NCI-H2029 (cell line): ENCODE results near the gene SLX9.
"Not testable (repeated sequence)": the region's sequence is repeated elsewhere in the genome, so short reads cannot be mapped to it uniquely, and the experiment has no call there.

Experiments
- DNase-seq: peaks from one replicate; lab custom pipeline; 2025; lab: John Stamatoyannopoulos, UW

Gene SLX9

DNA sequence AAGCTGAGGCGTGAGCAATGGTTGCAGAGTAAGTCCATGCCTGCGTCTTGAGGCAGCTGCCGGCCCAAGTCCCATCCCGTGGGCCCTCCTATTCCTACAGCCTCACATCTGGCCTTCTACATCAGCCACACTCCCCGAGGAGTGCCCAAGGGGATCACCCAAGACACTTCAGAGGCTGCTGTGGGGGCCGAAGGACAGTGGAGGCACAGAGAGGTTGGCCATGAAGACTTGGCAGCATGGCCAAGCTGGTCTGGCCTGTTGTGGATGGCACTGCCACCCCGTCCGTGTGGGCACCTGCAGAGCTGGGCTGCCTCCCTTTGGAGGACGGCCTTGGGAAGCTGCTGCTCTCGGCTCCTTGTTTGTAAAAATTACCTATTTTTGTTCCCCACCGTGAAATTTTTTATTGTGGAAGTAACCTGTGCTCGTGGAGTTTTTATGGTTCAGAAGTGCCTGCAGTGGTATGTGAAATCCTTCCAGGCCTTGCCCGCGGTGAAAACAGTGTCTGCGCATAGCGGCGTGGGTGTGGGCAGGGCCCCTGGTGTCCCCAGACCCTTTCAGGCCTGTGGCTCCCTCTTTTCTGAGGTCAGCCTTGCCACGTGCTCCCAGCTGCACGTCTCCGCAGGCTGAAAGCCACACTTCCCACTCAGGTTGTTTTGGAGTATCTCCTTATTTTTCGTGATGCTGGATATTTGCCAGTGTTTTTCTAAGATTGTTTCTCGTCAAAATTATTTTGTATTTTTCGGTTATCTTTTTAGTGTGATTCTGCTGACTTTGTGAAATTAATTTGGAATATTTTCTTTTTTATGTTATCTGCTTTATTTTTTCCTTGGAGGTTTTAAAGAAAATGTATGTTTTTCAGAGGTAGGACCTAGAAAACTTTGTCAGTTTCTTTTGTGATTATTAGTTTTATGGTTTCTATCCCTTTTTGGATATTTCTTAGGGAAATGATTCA is 20.6 kb downstream of the SLX9 start:
- no peak for DNase-seq

DNA sequence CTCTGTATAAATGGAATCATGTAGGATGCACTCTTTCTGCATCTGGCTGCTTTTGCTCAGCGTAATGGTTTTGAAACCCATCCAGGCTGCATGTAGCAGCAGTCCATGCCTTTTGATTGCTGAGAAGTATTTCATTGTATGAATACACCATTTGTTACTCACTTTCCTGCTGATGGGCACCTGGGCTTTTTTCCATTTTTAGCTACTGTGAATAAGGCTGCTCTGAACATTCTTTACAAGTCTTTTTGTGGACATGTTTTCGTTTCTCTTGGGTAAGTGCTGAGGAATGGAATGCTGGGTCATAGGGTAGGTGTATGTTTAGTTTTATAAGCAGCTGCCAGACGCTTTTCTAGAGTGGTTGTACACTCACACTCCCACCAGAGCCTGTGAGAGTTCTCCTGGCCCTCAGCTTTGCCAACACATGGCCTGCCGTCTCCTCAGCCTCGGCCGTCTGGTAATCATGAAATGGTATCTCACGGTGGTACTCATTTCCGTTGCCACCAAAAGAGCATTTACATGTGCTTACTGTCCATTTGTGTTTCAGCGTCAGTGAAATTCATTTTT is 22.7 kb downstream of the SLX9 start:
- DNase-seq = no peak

- DNase-seq = no peak
These were observed 24.6 kb downstream of the SLX9 start for GRCh38 chr21:44964381-44964780.

DNA sequence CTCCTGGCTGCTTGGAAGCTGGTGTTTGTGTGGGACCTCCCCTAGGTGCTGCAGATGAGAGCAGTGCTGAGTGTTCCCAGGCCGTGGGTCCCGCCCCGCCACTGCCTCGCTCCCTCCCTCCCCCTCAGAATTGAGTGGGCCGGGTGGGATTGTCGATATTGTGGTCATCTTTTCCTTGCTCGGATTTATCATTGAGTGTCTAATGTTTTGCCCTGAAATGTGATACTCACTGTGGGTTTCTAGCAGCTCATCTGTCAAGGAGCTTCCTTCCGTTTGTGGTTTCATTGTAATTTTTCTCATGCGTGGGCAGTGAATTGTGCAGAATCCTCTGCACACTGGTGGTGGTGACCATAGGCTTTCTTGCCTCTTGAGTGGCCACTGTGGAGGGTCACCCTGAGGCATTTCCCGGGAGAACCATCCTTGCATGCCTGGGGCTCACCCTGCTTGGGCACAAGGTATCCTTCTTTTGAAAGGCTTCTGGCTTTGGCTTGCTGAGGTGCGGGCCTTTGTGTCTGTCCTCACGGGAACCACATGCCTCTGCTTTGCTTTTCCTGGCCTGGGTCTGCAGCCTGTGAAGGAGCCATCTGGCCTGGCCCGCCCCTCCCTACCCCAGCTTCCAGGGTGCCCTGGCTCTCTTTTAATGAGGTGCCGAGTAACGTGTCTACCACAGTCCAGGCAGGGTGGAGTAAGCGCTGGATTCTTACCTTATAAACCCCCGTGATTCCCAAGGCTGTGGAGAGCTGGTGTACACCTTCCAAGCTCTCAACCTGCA is 25.6 kb downstream of the SLX9 start:
- no peak for DNase-seq

DNA sequence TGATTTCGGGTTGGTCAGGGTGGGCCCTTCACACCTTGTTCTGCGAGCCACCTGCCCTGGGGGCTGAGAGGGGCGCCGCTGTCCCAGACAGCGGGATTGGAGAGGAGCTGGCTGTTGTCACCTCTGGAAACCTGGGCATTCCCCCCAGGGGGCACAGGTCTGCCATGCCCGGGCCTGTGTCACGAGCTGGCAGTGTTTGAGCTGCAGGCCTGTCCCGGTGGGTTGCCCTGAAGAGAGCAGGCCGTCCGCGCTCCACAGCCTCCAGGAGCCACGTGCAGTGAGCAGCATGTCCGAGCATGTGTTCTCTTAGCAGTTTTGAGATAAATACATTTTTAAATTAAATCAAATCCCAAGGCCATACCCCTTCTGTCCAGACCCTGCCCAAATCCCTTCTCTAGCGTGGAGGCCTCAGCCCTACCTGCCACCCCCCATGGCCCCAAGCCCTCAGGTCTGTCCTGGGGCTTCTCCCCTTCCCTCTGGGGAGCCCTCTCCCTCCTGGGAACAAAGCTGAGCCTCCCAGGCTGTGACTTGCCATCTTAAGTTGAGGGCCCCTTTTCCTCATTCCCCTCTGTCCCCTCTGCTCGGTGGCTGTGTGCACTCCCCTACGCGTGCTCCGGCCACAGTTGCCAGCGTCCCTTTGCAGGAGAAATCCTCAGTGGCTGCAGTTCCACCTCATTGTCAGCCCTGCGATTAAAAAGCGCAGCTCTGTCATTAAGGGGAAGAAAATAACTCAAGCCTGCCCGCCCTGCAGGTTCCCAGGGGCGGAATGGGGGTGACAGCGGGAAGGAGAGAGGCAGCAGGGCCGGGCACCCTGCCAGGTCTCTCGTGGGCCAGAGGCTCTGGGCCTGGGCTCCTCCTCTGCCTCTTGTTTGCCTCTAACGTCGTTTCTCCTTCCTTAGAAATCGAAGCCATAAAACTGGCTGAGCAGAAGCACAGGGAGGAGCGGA is 26.6 kb downstream of the SLX9 start:
- no peak for DNase-seq

GRCh38 chr21:44967082-44968047 is 27.5 kb downstream of the SLX9 start:
- DNase-seq = no peak

GRCh38 chr21:44969066-44969670 is 29.3 kb downstream of the SLX9 start:
- no peak for DNase-seq

DNA sequence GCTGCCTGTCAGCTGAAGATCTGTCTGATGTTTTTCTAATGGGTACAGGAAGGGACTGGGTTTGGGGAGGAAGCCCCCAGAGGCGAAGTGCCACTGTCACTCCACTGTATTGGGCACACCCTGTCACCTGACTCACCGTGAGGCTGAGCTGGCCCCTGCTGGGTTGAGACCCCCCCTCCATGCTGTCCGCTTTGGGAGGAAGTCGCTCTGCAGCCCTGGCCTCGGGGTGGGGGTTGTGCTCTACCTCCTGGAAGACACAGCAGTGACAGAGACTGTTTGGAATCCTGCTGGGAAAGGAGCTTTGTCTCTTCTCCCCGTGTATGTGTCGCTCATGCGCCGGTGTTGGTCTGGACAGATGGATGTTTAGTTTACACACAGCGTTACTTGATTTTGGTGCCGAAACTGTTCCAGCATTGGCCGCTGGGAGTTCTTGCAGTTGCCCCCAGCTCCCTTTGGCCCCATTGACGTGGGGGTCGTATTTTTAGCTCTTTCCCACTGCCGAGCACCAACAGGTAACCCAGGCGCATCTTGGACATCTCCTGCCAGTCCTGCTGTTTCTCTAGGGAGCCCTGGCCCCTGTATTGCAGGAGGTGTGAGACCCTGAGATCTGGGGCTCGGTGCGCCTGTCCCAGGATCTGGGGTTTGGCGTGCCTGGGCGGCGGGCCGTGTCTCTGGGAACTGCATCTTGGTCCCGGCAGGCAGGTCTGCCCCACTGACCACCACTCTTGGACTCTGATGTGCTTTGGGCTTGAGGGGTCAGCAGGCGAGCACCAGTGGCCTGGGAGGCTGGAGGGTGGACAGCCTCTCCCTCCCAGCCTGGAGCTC is 30.3 kb downstream of the SLX9 start:
- DNase-seq = no peak

- DNase-seq = no peak
These were observed 31.2 kb downstream of the SLX9 start for GRCh38 chr21:44970766-44971671.

DNA sequence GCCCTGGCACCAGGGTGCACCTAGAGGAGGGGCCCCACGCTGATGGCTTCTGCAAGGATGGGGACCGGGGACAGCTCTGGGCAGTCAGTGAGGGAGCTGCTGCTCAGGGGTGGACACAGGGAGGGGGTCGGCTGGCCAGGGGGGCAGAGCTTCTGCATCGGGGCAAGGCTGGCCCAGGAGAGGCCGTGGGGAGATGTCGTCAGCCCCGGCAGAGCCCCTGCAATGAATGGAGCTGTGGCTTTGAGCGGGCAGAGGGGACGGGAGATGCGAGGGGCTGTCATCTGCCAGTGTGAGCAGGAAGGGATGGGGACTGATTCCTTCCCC is 31.8 kb downstream of the SLX9 start:
- DNase-seq = no peak

DNA sequence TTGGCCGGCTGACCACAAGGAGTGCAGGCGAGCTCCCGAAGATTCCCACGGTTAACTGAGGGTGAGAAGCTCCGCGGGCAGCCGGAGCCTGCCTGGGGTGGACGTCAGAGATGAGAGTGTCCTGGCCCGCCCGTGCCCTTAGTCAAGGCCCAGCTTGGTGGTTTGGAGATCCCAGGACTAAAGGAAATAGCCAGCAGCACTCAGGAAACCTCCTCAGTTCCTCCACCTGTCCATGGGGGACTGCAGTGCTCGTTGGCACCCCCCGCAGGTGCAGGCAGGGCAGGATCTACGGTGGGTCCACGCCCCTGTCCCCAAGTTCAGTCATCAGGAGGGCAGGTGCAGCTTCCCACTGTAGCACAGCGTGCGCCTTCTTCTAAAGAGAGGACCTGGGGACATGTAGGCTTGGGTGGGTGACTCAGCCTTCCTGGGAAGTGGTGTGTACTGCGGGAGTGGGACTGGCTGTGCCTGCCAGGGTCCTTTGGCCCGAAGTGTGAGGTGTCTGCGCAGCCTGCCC is 32.5 kb downstream of the SLX9 start:
- no peak for DNase-seq

DNA sequence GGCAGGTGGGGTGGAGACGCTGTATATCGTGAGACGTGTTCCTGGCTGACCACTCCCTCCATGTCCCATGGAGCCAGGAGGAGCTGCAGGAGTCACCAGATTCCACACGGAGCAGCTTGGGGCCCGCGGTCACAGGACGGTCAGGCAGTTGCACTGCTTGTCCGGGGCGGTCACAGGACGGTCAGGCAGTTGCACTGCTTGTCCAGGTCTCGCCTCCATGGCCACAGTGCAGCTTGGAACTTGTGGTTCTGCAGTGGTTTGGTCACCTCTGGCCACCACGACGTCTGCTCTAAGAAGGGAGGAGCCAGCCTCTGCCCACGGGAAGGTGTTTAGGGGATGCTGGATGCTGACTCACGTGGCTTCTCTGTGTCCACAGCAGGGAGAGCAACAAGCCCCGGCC is 33.0 kb downstream of the SLX9 start:
- DNase-seq = no peak

GRCh38 chr21:44973598-44973997 is 33.8 kb downstream of the SLX9 start:
- no peak for DNase-seq

GRCh38 chr21:44974676-44975075 is 34.8 kb downstream of the SLX9 start:
- DNase-seq = no peak

- no peak for DNase-seq
These were observed 36.1 kb downstream of the SLX9 start for GRCh38 chr21:44975720-44976555.

DNA sequence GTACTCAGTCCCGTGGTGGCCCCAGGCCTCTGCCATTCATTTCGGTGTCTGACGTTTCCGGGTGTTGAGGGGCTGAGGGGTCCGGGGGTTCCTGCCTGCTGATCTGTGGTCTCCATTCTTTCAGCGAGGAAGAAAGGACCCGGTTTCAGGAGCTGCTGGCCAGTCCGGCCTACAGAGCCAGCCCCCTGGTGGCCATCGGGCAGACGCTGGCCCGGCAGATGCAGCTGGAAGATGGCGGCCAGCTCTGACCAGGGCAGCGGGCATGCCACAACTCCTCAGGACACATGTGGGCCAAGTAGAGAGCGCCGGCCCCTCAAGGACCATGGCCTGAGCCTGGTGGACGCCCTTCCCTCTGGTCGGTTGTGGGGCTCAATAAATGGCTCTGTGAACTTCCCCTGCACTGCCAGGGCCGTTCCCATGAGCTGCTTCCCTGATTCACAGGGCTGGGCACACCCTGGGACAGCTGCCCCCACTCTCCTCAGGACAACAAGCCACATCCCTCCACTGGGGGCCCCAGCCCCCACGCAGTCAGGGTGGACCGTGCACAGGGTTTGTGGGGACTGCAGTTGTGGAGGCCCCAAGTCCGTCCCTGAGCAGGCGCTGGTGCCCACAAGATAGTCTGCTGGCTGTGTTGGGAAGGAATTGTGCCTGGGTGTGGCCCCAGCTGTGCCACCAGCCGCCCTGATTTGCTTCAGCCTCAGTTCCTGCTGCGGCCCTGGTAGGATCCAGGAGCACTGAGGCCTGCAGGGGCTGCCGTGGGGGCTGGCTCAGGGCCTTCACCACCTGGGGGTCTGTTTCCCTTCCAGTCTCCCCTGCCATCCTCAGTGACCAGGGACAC is 36.9 kb downstream of the SLX9 start:
- not testable (repeated sequence) for DNase-seq
